Colonic mucosa (tissue), 4 donors: ENCODE results near the gene PAX2. TPM values are rescaled to one million over a fixed set of nuclear protein-coding genes. Genes with fewer than 3 reads are reported as not detected.

ENCODE experiments used
- DNase-seq: peaks from one replicate; pipeline ENCODE4 v3.0.0-alpha.2; 2020
- H3K27ac ChIP-seq: fragments of 200-600 bp; one replicate; pipeline ENCODE4 v1.8.0; 2021
- H3K27me3 ChIP-seq: fragments of 200-600 bp; one replicate; pipeline ENCODE4 v1.8.0; 2021
- H3K36me3 ChIP-seq: fragments of 200-600 bp; one replicate; pipeline ENCODE4 v1.8.0; 2021
- H3K4me1 ChIP-seq: fragments of 200-600 bp; one replicate; pipeline ENCODE4 v1.8.0; 2021; ENCODE audit warnings: mild to moderate bottlenecking
- H3K4me3 ChIP-seq: fragments of 200-600 bp; one replicate; pipeline ENCODE4 v1.8.0; 2021
- H3K9ac ChIP-seq, 2 donors: one replicate each; pipeline ENCODE4 v1.7.0; 2013; ENCODE audit warnings: control low read depth in 2 of 2, low read depth in 2 of 2, low read length in 2 of 2
- H3K9me3 ChIP-seq: fragments of 200-600 bp; one replicate; pipeline ENCODE4 v1.8.0; 2021
- intact Hi-C: fragments of 100-400 bp; cut with DNase I; formaldehyde crosslinking; loops from one replicate; pipeline ENCODE4 v1.14.1; 2022
- total RNA-seq, 2 donors: library from RNA; stranded (reverse); fragmentation: NEBNext Ultra II Directional in 1 of 2; extraction: Animal tissue kit (Norgen Biotek cat#: 25700) in 1 of 2; gene quantifications; one replicate each; pipeline ENCODE4 v1.2.1, GENCODE V29; 2021
- TF ChIP-seq, protein P1 (sequence below): fragments of 200-600 bp; IDR thresholded peaks from one replicate; pipeline ENCODE4 v1.8.0; 2022; ENCODE audit warnings: antibody characterized with exemption, mild to moderate bottlenecking
- donor health status: healthy.
- donor health status: DM: no; HTN: no; CAD: no.
- donor health status: DM: no; HTN: no; CAD: no.

PAX2 gene
- total RNA-seq, 2 donors from 2014 or later: 0.15 TPM; not detected in 1

DNA sequence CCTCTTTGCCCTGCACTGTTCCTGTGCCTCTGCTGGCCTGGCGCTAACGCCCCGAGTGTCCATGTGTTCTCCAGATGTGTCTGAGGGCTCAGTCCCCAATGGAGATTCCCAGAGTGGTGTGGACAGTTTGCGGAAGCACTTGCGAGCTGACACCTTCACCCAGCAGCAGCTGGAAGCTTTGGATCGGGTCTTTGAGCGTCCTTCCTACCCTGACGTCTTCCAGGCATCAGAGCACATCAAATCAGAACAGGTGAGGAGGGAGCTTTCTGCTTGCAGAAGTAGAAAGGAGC is 60.9 kb downstream of the PAX2 start:
- intact Hi-C loops: no loop called here
- Histone ChIP-seq H3K9me3 (no peaks in the 10 kb centered on the region), H3K27me3 (no peaks in the 10 kb centered on the region), H3K4me1 (no peaks in the 10 kb centered on the region), H3K36me3 (no peaks in the 10 kb centered on the region), H3K9ac (no peak overlapping the region), H3K27ac (no peak overlapping the region), H3K4me3 (no peak overlapping the region)
- TF ChIP-seq, protein P1, sequence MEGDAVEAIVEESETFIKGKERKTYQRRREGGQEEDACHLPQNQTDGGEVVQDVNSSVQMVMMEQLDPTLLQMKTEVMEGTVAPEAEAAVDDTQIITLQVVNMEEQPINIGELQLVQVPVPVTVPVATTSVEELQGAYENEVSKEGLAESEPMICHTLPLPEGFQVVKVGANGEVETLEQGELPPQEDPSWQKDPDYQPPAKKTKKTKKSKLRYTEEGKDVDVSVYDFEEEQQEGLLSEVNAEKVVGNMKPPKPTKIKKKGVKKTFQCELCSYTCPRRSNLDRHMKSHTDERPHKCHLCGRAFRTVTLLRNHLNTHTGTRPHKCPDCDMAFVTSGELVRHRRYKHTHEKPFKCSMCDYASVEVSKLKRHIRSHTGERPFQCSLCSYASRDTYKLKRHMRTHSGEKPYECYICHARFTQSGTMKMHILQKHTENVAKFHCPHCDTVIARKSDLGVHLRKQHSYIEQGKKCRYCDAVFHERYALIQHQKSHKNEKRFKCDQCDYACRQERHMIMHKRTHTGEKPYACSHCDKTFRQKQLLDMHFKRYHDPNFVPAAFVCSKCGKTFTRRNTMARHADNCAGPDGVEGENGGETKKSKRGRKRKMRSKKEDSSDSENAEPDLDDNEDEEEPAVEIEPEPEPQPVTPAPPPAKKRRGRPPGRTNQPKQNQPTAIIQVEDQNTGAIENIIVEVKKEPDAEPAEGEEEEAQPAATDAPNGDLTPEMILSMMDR: no peak
- DNase-seq: no peak

DNA sequence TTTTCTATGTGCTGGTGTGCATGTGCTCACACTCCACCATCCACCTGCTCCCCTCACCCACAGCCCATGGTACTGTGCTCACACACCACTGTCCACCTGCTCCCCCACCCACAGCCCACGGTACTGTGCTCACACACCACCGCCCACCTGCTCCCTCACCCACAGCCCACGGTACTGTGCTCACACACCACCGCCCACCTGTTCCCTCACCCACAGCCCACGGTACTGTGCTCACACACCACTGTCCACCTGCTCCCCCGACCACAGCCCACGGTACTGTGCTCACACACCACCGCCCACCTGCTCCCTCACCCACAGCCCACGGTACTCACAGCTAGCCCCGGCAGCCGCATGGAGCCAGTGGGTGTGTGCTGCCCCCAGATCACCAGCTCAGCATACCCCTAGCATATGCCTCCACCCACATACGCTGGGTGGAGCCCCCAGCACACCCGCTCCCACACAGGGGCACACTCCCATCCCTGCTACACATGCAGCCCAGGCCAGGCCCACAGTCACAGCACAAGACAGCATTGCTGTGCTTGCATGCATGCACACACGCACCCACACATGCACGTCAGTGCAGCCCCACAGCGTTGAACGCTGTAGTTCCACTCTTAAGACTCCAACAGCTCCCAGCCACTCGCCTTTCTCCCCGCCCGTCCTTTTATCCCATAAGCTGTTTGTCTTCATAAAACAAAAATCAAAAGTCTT is 62.0 kb downstream of the PAX2 start:
- Histone ChIP-seq H3K27me3 (no peaks in the 10 kb centered on the region), H3K4me1 (no peaks in the 10 kb centered on the region), H3K9ac (no peak overlapping the region), H3K9me3 (no peaks in the 10 kb centered on the region), H3K27ac (no peak overlapping the region), H3K4me3 (no peak overlapping the region), H3K36me3 (no peaks in the 10 kb centered on the region)
- no peak for DNase-seq
- intact Hi-C loops: no loop called here
- TF ChIP-seq, protein P1: no peak

DNA sequence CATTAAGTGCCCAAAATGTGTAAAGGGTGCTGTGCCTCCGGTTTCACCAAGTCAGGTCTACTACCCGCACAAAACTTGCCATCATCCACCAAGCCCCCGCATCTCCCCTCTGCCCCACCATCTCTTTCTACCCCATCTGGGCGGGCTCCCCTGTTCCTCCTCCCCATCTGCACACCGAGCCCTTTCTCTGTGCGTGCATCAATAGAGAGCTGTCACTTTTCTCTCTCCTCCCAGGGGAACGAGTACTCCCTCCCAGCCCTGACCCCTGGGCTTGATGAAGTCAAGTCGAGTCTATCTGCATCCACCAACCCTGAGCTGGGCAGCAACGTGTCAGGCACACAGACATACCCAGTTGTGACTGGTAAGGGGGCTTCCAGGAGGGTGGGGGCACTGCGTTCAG is 63.5 kb downstream of the PAX2 start:
- no peaks in the 10 kb centered on the region for H3K9me3 ChIP-seq
- H3K9ac ChIP-seq: no peak overlapping the region
- no peak overlapping the region for H3K4me3 ChIP-seq
- no peaks in the 10 kb centered on the region for H3K36me3 ChIP-seq
- intact Hi-C loops: no loop called here
- no peaks in the 10 kb centered on the region for H3K27me3 ChIP-seq
- H3K4me1 ChIP-seq: no peaks in the 10 kb centered on the region
- H3K27ac ChIP-seq: no peak overlapping the region
- no peak for DNase-seq
- TF ChIP-seq, protein P1: no peak

DNA sequence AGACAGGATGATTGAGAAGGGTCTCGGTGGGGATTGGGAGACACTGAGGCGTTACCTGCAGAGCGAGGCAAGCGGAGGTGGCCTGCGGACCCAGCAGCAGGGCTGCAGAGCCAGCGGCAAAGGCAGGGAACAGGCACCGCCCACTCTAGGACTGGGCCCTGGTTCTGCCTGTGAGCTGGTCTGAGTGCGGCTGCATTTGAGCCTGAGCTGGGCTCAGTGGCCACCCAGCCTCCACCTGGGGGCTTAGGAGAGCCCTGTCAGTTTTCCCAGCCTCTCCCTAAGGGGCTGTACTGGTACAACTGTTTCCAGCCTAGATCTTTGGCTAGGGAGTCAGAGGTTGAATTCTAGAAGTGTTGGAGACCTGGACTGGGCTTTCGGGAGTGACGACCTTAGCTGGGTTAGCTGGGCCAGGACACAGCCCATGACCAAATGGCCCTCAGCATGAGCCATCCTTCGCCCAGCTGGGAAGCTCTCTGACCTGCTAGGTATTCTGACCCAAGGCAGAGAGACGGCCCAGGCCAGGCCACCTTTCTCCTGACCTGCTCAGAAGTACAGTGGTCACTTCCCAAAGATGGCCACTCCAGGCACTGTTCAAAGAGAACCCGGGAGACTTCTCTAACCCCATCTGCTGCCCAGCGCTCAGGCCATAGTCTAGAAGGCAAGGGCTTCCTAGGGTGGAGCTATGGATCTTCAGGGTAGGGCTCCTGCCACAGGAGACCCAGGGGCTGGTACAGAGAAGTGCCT is 64.9 kb downstream of the PAX2 start:
- intact Hi-C loops: no loop called here
- H3K9ac ChIP-seq: no peak overlapping the region
- H3K4me3 ChIP-seq: no peak overlapping the region
- no peaks in the 10 kb centered on the region for H3K27me3 ChIP-seq
- no peaks in the 10 kb centered on the region for H3K4me1 ChIP-seq
- H3K9me3 ChIP-seq: no peaks in the 10 kb centered on the region
- no peaks in the 10 kb centered on the region for H3K36me3 ChIP-seq
- TF ChIP-seq, protein P1: no peak
- no peak for DNase-seq
- no peak overlapping the region for H3K27ac ChIP-seq

DNA sequence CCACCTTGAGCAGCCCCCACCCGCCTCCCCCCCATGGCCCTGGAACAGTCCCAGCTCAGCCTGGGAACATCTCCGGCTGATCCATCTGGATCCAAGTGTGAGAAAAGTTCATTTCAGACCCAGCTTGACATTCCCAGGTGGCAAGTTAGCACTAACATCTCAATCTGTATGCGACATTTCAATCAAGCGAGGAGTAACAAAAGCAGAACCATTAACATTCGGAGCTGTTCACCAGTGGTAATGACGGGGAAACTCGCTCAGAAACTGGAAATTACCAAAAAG is 65.4 kb downstream of the PAX2 start:
- Histone ChIP-seq H3K9ac (no peak overlapping the region), H3K27ac (no peak overlapping the region), H3K36me3 (no peaks in the 10 kb centered on the region), H3K4me3 (no peak overlapping the region), H3K4me1 (no peaks in the 10 kb centered on the region), H3K9me3 (no peaks in the 10 kb centered on the region), H3K27me3 (no peaks in the 10 kb centered on the region)
- intact Hi-C loops: no loop called here
- DNase-seq: no peak
- TF ChIP-seq, protein P1: no peak
